Midbrain (tissue), 1 donor: Measurements from ENCODE around the gene CSHL1.

Experiments used
- DNase-seq: peaks from one replicate; lab custom pipeline; 2025; lab: John Stamatoyannopoulos, UW

Gene CSHL1

DNA sequence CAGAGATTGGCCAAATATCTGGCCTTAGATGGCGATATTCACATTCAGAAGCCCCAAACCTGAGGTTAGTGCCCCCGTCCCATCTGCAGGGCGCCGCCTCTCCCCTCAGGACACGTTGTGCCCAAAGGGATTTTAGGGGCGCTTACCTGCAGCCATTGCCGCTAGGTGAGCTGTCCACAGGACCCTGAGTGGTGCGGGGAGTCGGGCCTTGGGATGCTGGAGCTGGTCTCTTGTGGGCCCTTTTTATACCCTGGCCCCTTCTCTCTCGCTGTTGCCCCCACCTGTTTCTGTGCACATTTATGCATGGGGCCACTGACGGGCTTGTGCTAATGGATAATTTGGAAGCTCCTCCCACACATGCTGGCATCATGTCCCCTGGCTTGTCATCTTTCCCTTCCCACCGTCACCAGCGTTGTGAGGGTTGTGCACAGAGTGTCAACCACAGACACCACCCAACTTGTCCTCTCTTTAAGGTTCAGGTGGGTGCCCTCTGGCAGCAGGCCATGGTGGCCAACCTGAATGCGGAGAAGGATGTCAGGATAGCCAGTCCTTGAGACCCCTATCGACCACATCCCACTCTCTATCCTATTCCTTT lies at the start of gene CSHL1:
Gene CSHL1 (minus strand): TSS at position 218 of the 595 bp plus-strand sequence. CDS start 62 bp downstream, at position 156.
- no peak for DNase-seq

DNA sequence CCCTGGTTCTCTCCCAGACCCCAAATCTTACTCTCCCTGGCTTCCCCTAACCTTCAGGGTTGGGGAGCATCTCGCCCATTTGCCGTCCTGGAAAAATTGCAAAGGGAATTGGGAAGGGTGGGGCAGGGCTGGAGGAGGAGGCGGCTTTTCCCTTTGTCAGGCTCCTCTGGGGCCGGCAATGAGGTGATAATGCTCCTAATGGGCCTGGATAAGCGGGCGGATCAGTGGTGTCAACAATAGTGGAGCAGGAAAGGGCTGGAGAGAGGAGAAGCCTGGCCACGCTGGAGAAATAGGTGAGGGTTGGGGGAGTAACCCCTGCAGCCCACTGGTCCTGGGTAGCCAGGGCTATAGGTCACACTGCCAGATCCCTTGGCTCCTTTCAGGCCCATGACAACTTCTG lies 49.4 kb upstream of the CSHL1 start:
- DNase-seq = no peak

DNA sequence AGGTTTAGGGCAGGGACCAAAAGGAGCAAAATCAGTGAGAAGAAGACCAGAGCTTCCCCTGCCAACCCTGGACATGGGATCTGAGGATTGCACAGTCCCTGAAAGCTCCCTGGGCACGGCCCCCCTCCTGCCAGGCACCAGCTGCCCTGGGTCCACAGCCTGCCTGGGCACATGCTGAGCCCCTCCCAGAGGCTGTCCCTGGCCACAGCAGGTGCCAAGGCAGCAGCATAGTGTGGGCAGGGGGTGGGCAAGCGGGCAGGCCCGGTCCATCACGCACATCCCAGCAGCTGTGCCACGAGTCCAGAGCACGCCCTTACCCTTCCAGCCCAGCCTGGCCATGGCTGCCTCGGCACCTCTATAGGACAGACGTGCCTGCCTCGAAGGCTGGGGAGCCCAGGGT lies 48.9 kb upstream of the CSHL1 start:
- no peak for DNase-seq

DNA sequence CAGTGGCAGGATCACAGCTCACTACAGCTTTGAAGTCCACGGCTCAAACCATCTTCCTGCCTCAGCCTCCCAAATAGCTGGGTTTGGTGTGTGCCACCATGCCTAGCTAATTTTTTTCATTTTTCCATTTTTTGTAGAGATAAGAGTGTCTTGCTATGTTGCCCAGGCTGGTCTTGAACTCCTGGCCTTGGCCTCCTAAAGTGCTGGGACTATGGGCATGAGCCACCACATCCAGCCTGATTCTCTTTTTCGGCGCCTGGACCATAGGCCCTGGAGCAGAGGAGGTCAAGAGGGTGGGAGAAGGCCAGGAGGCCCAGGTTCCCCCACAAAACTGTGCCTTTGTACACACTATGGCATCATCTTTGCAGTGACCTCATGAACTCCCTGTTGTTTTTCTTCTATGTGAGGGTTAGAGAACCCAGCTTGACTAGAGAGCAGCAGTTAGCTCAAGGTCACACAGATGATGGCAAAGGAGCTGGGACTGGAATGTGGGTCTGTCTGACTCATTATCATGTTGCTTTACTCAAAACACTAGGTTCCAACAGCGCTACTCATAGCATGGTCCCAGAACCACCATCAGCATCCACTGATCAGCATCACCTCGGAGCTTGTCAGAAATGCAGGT lies 45.4 kb upstream of the CSHL1 start:
- no peak for DNase-seq

DNA sequence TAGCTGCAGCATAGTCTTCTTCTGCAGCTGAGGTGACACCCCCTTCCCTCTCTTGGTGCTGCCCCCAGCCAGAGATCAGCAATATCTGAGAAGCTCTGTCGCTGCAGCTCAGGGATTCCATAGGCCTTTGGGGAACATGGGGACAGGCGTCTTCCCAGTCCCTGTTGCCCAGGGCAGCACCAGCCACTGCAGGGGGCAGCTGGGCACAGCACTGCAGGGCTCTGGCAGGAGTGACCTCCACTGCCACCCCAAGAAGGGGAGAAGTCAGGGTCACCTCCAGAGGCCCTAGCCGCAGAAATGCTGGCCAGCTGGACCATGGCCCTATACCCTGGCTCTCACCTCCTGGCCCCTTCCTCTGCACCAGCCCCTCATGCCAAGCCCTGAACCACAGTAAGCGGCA lies 44.7 kb upstream of the CSHL1 start:
- no peak for DNase-seq

DNA sequence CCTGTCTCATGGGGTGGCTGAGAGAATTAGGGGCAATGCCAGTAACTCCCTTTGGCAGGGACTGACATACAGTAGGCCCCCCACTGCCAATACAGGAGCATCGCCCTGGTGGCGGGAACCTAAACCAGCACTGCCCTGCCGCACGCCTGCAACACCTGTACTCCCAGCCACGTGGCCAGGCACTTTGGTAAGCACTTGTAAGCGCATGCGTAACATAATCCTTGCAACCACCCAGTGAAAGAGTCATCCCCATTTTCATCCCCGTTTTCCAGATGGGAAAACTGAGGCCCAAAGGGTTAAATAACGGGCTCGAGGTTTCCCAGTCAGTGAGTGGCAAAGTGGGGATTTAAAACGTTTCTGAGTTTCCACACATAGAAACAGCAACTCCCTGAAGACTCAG lies 44.2 kb upstream of the CSHL1 start:
- DNase-seq = no peak

DNA sequence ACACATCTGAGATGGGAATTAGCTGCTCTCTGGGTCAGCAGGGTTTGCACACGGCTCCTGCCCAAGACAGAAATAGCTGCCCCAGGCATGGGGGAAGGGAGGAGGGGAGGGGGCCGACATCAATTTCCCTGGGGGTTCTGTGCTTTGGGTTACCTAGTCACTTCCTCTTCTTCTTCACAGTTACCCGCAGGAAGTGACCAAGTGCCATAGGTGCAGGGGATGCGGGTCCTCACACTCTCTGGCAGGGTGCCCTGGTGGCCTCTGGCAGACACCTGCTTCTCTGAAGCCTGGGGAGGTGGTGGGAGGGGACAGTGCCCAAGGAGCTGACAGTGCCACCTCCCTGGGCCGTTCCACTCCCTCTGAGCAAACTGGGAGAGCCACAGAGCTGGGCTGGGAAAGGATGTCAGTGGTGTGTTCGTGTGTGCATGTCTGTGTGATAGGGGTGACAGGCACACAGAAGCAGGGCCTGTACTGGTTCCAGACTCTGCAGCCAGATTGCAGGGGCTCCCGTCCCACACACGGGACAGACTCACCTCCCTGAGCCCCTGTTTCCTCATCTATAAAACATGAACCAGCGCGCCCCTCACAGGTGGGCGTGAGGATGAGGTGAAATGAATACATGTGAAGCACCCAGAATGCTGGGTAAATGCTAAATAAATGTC lies 43.5 kb upstream of the CSHL1 start:
- DNase-seq = no peak

DNA sequence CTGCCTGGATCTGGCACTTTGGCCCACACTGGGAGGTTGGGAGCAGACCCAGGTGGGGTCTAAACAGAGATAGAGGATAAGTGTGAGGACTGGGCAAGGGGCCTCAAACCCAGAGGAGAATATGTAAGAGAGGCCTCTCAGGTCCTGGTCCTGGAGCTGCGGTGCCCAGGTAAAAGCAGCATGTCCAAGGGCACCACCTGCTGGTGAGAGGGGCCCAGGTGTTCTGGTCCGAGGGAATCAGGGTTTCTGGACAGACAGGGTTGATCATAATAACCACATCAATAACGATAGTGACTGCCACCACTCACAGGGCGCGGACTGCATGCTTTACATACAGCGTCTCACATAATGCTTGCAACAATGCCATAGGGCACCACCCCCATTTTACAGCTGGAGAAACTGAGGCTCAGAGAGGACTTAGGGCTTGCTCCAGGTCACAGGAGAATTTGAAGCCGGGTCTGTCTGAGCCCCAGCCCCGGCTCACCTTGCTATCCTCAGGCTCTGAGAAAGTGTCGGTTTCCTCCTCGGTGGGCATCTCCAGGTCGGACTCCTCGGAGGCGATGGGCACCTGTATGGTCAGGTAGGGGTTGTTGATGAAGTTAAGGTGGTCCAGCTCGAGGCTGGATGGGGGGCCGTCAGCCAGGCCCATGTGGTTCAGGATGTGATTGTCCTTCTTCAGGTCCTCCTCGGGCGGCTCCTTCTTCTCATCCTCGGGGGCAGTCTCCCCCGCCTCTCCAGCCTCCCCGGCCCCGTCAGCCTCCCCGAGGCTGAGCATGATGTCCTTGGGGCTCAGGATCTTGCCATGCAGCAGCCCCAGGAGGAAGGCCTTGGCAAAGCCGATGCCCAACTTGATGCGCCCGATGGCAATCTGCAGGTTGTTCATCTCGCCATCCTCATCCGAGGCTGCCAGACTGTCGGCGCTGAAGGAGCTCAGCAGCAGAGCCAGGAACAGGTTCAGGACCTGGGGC lies 40.2 kb upstream of the CSHL1 start:
- DNase-seq = no peak

DNA sequence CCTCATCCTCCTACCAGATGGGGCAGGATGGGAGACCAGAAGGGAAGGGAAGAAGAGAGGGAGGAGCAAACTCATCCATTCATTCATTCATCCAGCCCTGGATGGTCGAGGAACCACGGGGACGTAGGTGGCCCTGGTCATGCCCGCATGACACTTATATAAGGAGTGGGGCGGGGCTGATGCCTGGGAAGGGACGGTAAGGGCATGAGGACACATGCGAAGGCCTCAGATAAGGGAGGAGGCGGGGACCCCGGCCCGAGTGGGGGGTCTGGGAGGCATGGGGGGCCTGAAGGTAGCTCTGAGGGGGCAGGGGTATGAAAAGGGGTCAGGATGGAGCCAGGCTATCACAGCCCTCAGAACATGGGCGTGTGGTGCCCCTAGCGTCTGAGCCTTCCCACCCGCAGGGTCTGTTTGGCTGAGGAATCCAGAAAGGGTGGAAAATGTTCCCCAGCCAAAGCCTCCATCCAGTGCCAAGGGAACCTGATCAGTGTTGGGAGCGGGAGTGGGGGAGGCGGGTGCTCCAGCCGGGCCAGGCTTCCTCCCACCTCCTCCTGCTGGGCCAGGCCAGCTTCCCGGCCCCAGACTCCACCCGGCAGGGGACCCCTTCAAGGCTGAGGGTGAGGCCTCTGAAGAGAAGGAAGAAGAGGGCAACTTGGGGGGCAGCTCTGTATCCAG lies 38.7 kb upstream of the CSHL1 start:
- DNase-seq = no peak

DNA sequence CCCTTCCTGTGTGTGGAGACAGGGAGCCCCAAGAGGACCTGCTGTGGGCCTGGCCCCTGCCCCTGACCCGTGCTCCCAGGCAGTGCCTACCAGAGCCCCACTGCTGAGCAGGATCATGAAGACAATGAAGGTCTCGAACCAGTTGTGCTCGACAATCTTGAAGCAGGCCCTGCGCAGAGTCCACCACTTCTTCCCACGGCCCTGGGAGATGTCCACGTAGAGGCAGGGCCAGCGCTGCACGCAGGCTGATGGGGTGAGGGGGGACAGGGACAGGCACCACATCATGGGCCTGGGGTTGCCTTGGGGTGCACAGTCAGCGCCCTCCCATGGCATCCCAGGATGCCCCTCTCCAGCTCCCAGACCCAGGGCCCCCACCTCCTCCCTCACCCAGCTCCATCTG lies 37.5 kb upstream of the CSHL1 start:
- no peak for DNase-seq

DNA sequence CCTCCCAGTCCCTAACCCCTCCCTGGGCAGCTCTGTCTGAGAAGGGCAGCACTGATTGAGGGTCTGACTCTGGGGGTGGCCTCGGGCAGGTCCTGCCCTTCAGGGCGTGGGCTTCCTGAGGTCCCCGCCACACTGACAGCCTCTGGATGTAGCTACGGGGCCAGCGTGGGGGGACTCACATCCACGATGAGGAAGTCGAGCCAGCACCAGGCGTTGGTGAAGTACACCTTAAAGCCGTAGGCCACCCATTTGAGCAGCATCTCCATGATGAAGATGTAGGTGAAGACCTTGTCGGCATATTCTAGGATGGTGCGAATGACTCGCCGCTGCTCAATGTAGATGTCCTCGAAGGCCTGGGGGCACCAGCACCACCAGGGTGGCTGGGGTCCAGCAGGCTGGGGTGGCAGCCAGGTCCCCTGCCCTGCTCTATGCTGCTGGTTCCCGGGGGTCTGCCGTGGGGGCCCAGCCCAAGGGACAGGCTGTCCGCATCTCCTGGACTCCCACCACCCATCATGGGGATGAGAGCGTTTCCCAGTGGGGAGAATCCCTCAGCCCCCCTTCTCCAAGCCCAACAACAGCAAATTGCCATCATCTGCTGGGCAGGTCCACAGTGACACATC lies 36.8 kb upstream of the CSHL1 start:
- no peak for DNase-seq

DNA sequence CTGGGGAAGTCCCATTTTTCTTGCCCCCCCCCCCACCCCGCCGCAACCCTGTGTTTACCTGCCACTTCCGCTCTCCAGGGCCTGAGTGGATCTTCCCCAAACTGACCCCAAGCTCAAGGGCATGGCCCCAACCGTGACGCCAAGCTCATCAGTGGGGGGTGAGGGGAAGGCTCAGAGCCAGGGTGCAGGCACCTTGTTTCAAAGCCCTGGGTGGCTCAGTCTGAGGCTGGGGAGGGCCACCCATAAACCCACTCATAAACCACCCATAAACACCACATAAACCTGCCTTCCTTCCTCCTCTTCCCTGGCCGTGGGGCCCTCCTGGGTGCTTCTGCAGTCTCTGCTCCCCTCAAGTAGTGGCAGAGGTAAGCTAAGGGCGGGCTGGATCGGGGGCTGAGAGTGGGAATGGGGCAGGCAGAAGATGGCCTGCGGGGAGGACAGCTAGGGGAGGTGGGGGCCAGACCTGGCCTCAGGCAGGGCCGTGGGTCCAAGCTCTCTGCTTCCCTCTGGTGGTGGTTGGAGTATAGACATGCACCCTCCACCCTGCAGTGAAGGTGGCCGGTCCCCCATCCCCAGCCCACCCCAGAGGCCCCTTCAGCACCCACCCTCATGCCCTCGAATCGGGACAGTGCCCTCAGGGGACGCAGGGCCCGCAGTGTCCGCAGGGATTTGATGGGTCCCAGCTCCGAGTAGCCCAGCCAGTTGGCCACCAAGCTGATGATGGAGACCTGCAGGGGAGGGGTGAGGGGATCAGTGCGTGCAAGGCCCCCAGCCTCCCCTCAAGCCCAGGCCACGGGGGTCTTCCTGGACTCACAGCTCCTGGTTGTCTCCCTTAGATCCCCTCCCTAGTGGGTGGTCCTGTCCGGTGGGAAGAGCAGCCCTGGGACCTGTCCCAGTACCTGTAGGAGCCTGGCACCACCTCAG lies 35.6 kb upstream of the CSHL1 start:
- DNase-seq = peak; percentile 20

DNA sequence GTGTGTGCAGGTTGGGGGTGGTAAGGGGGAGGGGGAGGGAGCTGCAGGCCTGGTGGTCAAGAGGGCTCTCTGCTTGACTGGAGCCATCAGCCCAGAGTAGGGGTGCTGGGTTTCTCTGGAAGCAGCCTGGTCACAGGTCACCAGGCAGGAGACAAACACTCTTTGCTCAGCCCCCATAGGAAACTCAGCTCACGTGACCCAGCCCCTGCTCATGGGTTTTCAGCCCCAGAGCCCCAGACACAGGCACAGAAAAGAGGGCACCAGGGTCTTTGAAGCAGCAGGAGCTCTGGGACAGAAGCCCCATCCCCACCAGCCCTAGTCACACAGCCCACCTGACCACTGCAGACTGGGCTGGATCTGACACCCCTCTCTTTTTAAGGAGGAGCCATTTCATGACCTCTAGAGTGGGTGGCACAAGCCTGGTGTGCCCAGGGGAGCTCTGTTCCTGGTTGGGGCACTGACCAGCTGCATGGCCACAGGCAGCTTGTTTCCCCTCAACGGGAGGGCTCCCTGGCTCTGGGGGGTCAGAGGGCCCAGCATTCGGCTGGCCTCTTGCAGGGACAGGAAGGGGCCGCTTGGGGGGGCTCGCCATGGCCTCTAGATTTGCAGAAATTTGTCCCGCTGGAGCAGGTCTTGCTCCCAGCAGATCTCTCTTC lies 34.9 kb upstream of the CSHL1 start:
- DNase-seq = no peak

DNA sequence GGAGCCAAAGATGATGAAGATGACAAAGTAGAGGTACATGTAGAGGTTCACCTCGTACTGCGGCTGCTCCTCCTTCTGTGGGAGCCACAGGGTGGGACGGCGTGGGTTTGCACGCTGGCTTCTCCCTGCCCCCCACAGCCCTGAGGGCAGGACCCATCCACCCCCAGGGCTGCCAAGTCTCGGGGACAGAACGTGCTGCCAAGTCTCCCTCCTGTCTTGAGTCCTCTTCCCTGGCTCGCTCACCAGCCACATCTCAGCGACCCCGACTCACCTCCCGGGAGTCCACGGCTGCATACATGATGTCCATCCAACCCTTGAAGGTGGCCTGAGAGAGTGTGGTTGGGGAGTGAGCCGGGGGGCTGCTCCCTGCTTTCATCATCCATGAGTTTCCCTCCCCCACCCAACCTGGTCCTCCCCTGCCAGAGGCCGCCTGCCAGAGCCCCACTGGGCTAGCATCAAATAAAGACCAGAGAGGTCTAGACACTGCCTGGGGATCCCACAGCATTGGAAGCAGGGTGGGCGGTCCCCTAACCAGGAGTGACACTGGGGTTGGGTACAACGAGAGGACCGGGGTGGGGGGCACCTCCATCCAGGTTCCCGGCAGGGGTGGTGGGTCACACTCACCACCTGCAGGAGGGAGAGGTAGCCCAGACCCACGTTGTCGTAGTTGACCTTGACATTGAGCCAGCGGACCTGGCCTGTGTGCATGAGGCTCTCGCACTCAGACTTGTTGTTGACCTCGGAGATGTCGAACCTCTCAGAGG lies 33.9 kb upstream of the CSHL1 start:
- DNase-seq = no peak

DNA sequence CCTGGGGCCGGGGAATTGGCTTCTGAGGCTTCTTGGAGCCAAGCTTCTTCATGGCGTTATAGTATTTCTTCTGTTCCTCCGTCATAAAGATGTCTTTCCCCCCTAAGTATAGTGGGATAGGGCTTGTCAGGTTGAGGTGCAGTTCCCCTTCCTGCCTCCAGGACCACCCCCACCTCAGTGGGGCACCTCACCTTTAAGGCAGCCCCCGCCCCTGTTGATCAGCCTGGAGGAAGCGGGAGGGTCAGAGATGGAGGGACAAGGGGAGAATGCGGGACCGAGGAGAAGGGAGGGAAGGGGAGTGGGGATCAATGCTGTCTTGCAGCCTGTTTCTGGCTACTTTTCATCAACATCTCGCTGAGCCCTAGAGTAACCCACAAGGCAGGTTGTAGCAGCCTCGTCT lies 32.7 kb upstream of the CSHL1 start:
- no peak for DNase-seq

DNA sequence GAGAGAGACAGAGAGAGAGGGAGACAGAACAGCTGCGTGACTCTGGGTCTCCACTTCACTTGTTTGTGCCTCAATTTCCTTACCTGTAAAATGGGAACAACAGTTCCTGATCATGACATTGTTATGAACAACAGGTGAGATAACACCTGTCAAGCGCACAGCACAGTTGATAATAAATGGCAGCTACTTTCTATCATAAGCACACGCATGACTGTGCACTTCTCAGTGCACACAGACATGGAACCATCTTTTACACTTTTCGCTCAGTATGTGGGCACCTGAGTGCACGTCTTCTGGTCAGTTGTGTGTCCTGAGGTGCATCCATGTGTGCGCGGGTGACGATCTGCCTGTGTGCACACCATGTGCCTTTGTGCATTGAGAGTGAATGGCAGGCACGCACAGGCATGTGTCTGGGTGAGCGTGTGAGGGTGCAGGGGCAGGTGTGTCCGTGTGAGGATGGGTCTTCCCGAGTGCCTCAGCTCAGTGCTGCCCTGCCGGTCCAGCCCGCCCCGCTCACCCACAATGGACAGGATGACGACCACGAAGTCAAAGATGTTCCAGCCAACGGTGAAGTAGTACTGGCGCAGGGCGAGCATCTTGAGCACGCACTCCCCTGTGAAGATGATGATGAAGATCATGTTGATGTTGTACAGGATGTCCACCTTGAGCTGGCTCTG lies 31.4 kb upstream of the CSHL1 start:
- DNase-seq = no peak

DNA sequence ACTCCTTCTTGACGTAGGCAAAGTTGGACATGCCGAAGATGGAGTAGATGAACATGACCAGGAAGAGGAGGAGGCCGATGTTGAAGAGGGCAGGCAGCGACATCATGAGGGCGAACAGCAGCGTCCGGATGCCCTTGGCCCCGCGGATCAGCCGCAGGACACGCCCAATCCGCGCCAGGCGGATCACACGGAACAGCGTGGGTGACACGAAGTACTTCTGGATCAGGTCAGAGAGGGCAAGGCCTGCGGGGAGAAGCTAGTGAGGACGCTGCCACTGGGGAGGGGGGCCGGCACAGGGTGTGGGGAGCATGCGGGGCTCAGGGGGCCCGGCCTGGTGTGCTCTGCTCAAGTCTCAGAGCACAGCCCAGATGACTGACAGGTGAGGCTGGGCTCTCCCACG lies 30.7 kb upstream of the CSHL1 start:
- DNase-seq = no peak

DNA sequence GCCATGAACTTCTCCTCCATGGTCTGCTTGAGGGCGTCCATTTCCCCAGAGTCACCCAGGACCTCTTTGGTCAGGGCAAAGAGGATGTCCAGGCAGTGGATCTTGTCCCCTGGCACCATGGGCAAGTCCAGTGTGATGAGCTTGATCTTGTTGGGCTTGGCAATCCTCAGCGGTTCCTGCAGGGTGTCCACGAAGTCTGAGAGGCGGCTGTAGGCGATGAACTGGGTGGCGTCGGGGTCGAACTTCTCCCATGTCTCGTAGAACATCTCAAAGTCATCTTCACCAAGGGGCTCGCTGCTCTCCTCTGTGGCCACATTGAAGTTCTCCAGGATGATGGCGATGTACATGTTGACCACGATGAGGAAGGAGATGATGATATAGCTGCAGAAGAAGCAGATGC lies 30.1 kb upstream of the CSHL1 start:
- no peak for DNase-seq
